HepG2 (cell line): ENCODE measurements around the gene RUNX3. TPM values are rescaled to one million over a fixed set of nuclear protein-coding genes. Genes with fewer than 3 reads are reported as not detected.

Experiments used
- ARNT ChIP-seq: fragments of 450-650 bp; IDR thresholded peaks from 2 replicates; pipeline ENCODE4 v1.6.1; 2017
- EEA1 ChIP-seq: sonication (generic); formaldehyde crosslinking; IDR thresholded peaks from 2 replicates; pipeline ENCODE4 v1.5.1; 2020; ENCODE audit warnings: mild to moderate bottlenecking, missing genetic modification reagents, borderline replicate concordance
- FIP1L1 ChIP-seq: fragments of 200-400 bp; formaldehyde crosslinking; IDR thresholded peaks from 2 replicates; pipeline ENCODE4 v1.6.1; 2018; ENCODE audit warnings: low read depth, mild to moderate bottlenecking, low read length, moderate library complexity, borderline replicate concordance; ENCODE audit not compliant: insufficient read depth
- FLYWCH1 ChIP-seq: sonication (generic); formaldehyde crosslinking; IDR thresholded peaks from 2 replicates; pipeline ENCODE4 v1.8.1; 2023; ENCODE audit warnings: mild to moderate bottlenecking, missing genetic modification reagents
- MTF1 ChIP-seq: sonication (generic); formaldehyde crosslinking; IDR thresholded peaks from 2 replicates; pipeline ENCODE4 v1.5.0; 2020; ENCODE audit warnings: missing genetic modification reagents
- NFATC3 ChIP-seq: sonication (generic); formaldehyde crosslinking; IDR thresholded peaks from 2 replicates; pipeline ENCODE4 v1.5.1; 2020; ENCODE audit warnings: mild to moderate bottlenecking, missing genetic modification reagents
- NONO ChIP-seq, 2 experiments: fragments of 450-650 bp in 1 of 2; sonication (generic) in 1 of 2; formaldehyde crosslinking in 1 of 2; IDR thresholded peaks in 1 of 2; conservative IDR thresholded peaks in 1 of 2; 2 replicates each; pipeline versions ENCODE4 v1.6.1 to v1.8.0; 2017 to 2022; ENCODE audit warnings: mild to moderate bottlenecking in 1 of 2, missing genetic modification reagents in 1 of 2, moderate library complexity in 1 of 2
- POGZ ChIP-seq: sonication (generic); formaldehyde crosslinking; IDR thresholded peaks from 2 replicates; pipeline ENCODE4 v1.4.0; 2020; ENCODE audit warnings: mild to moderate bottlenecking, missing genetic modification reagents
- SIX4 ChIP-seq: sonication (generic); formaldehyde crosslinking; IDR thresholded peaks from 2 replicates; pipeline ENCODE4 v1.4.0; 2020; ENCODE audit warnings: missing genetic modification reagents
- SMYD3 ChIP-seq: sonication (generic); formaldehyde crosslinking; IDR thresholded peaks from 2 replicates; pipeline ENCODE4 v1.8.1; 2023; ENCODE audit warnings: mild to moderate bottlenecking, missing genetic modification reagents
- SP1 ChIP-seq, 2 experiments: fragments of 450-650 bp in 1 of 2; sonication (generic) in 1 of 2; formaldehyde crosslinking in 1 of 2; IDR thresholded peaks; 2 replicates each; pipeline versions ENCODE4 v1.4.0 to v1.6.1; 2016 to 2020; ENCODE audit warnings: missing genetic modification reagents in 1 of 2
- TSC22D2 ChIP-seq: sonication (generic); formaldehyde crosslinking; IDR thresholded peaks from 2 replicates; pipeline ENCODE4 v1.5.1; 2020; ENCODE audit warnings: missing genetic modification reagents, mild to moderate bottlenecking, borderline replicate concordance
- ZKSCAN8 ChIP-seq: IDR thresholded peaks from 2 replicates; pipeline ENCODE4 v1.6.1; 2016; ENCODE audit warnings: borderline replicate concordance, missing genetic modification reagents, missing compliant biosample characterization
- ZNF143 ChIP-seq: sonication (generic); formaldehyde crosslinking; IDR thresholded peaks from 2 replicates; pipeline ENCODE4 v1.4.0; 2020; ENCODE audit warnings: missing genetic modification reagents
- ZNF207 ChIP-seq: fragments of 450-650 bp; IDR thresholded peaks from 2 replicates; pipeline ENCODE4 v1.6.1; 2016; ENCODE audit warnings: antibody characterized with exemption, borderline replicate concordance
- polyA plus RNA-seq, 8 experiments: library from polyadenylated mRNA; depleted of rRNA in 3 of 8; stranded (reverse) in 7 of 8; unstranded in 1 of 8; fragments of >200 nt; fragmentation: Illumina TruSeq in 4 of 8; extraction: Trizol in 4 of 8; gene quantifications; 2 replicates each; pipeline versions ENCODE4 v1.2.1 to v1.2.3, GENCODE V29; 2011 to 2016; ENCODE audit warnings: low read depth in 4 of 8, missing spikeins in 1 of 8, mixed read lengths in 1 of 8; ENCODE audit not compliant: insufficient read depth in 1 of 8
- total RNA-seq, 5 experiments: library from RNA; depleted of rRNA; stranded (reverse); fragments of >200 nt; fragmentation: Illumina TruSeq; extraction: Trizol; gene quantifications; 2 replicates each; pipeline ENCODE4 v1.2.3, GENCODE V29; 2016; ENCODE audit warnings: low read depth in 1 of 5
- TF ChIP-seq, protein P1 (sequence below): sonication (generic); formaldehyde crosslinking; conservative IDR thresholded peaks from 2 replicates; pipeline ENCODE4 v1.8.0; 2022; ENCODE audit warnings: low read depth, missing genetic modification reagents
- TF ChIP-seq, protein P2 (sequence below): sonication (generic); formaldehyde crosslinking; IDR thresholded peaks from 2 replicates; pipeline ENCODE4 v1.8.0; 2022; ENCODE audit warnings: mild to moderate bottlenecking, missing genetic modification reagents, moderate library complexity
- TF ChIP-seq, protein P3 (sequence below): sonication (generic); formaldehyde crosslinking; conservative IDR thresholded peaks from 2 replicates; pipeline ENCODE4 v1.8.0; 2022; ENCODE audit warnings: mild to moderate bottlenecking, moderate library complexity, missing genetic modification reagents
- TF ChIP-seq, protein P4 (sequence below): IDR thresholded peaks from 2 replicates; pipeline ENCODE4 v1.6.1; 2018; ENCODE audit warnings: missing genetic modification reagents, mild to moderate bottlenecking, missing compliant biosample characterization
- TF ChIP-seq, protein P5 (sequence below): sonication (generic); formaldehyde crosslinking; IDR thresholded peaks from 2 replicates; pipeline ENCODE4 v1.8.0; 2022; ENCODE audit warnings: mild to moderate bottlenecking, missing genetic modification reagents

Gene RUNX3
- total and polyA plus RNA-seq, 2 of the 13 experiments (the other 11 are each of a cell fraction or from before 2014, with no cell fraction given), result 0.04 to 0.22 TPM

DNA sequence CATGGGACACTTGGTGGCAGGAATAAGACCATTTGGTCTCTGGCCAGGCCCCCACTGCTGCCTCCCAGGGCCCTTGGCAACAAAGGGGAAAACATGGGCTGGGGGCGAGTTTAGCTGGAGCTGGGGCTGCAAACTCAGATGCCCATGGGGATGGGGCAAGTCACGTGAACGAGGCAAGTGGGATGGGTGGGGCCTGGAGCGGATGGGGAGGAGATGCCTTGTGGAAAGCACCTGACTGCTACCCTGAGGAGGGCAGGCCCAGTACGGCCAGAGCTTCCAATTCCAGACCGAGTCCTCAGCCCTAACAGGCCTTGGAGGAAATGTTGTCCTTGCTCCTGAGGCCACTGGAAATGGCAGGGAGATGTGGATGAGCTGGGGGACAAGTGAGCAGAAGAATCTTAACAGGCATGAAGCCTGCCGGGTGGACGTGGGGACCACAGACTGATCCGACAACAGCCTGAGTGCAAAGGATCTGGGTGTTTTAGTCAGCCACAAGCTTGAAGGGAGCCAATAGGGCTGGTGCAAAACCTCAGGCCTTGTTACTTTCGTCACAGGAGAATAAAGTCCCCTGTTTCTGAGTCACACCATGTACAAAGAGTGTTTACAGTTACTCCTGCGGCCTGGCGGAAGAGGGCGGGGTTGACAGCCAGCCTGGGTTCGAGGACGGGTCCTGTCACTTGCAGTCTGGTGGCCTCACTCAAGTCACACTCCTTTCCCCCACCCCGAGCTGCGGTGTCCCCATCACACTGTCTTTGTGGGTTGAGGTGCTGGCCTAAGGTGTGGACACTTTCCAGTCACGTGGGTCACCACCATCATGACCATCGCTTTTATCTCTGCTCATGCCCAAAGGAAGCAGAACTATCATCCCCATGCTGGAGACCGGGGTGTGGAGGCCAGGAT lies 19.1 kb downstream of the RUNX3 start (continued):
- TF ChIP-seq, protein P1, sequence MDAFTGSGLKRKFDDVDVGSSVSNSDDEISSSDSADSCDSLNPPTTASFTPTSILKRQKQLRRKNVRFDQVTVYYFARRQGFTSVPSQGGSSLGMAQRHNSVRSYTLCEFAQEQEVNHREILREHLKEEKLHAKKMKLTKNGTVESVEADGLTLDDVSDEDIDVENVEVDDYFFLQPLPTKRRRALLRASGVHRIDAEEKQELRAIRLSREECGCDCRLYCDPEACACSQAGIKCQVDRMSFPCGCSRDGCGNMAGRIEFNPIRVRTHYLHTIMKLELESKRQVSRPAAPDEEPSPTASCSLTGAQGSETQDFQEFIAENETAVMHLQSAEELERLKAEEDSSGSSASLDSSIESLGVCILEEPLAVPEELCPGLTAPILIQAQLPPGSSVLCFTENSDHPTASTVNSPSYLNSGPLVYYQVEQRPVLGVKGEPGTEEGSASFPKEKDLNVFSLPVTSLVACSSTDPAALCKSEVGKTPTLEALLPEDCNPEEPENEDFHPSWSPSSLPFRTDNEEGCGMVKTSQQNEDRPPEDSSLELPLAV, result no peak
- TF ChIP-seq FIP1L1, result no peak
- TF ChIP-seq, protein P2, sequence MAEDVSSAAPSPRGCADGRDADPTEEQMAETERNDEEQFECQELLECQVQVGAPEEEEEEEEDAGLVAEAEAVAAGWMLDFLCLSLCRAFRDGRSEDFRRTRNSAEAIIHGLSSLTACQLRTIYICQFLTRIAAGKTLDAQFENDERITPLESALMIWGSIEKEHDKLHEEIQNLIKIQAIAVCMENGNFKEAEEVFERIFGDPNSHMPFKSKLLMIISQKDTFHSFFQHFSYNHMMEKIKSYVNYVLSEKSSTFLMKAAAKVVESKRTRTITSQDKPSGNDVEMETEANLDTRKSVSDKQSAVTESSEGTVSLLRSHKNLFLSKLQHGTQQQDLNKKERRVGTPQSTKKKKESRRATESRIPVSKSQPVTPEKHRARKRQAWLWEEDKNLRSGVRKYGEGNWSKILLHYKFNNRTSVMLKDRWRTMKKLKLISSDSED (CRISPR knock-in tag), result no peak
- TF ChIP-seq ARNT, result no peak
- no peak for TF ChIP-seq SIX4 (CRISPR knock-in tag)
- no peak for TF ChIP-seq SP1 (IDR thresholded peaks at IDR 0.05)
- no peak for TF ChIP-seq SP1 (CRISPR knock-in tag; IDR thresholded peaks at IDR 0.05)
- no peak for TF ChIP-seq FLYWCH1 (CRISPR knock-in tag)
- peak; percentile 51 for TF ChIP-seq POGZ (CRISPR knock-in tag)
- no peak for TF ChIP-seq SMYD3
- TF ChIP-seq, protein P3, sequence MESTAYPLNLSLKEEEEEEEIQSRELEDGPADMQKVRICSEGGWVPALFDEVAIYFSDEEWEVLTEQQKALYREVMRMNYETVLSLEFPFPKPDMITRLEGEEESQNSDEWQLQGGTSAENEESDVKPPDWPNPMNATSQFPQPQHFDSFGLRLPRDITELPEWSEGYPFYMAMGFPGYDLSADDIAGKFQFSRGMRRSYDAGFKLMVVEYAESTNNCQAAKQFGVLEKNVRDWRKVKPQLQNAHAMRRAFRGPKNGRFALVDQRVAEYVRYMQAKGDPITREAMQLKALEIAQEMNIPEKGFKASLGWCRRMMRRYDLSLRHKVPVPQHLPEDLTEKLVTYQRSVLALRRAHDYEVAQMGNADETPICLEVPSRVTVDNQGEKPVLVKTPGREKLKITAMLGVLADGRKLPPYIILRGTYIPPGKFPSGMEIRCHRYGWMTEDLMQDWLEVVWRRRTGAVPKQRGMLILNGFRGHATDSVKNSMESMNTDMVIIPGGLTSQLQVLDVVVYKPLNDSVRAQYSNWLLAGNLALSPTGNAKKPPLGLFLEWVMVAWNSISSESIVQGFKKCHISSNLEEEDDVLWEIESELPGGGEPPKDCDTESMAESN (CRISPR knock-in tag), result 0 out of 2 replicates have a peak, but pooled peaks have one; percentile 52
- TF ChIP-seq MTF1, result no peak
- TF ChIP-seq, protein P4, sequence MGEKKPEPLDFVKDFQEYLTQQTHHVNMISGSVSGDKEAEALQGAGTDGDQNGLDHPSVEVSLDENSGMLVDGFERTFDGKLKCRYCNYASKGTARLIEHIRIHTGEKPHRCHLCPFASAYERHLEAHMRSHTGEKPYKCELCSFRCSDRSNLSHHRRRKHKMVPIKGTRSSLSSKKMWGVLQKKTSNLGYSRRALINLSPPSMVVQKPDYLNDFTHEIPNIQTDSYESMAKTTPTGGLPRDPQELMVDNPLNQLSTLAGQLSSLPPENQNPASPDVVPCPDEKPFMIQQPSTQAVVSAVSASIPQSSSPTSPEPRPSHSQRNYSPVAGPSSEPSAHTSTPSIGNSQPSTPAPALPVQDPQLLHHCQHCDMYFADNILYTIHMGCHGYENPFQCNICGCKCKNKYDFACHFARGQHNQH (CRISPR knock-in tag), result no peak
- no peak for TF ChIP-seq TSC22D2 (CRISPR knock-in tag)
- TF ChIP-seq ZNF207, result no peak
- no peak for TF ChIP-seq NONO (IDR thresholded peaks at IDR 0.05)
- TF ChIP-seq NONO (CRISPR knock-in tag; conservative IDR thresholded peaks at IDR 0.05), result no peak
- TF ChIP-seq, protein P5, sequence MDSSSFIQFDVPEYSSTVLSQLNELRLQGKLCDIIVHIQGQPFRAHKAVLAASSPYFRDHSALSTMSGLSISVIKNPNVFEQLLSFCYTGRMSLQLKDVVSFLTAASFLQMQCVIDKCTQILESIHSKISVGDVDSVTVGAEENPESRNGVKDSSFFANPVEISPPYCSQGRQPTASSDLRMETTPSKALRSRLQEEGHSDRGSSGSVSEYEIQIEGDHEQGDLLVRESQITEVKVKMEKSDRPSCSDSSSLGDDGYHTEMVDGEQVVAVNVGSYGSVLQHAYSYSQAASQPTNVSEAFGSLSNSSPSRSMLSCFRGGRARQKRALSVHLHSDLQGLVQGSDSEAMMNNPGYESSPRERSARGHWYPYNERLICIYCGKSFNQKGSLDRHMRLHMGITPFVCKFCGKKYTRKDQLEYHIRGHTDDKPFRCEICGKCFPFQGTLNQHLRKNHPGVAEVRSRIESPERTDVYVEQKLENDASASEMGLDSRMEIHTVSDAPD, result no peak; the same call in 1 of the 2 replicates
- no peak for TF ChIP-seq EEA1
- no peak for TF ChIP-seq ZKSCAN8 (CRISPR knock-in tag)
- TF ChIP-seq NFATC3 (CRISPR knock-in tag), result 0 out of 2 replicates have a peak, but pooled peaks have one; percentile 63
- TF ChIP-seq ZNF143 (CRISPR knock-in tag), result peak; percentile 49; the same call in 1 of the 2 replicates
